IPS-15b (cell line): ENCODE results near the gene ESYT2.

ENCODE experiments used
- H3K27me3 ChIP-seq: one replicate; pipeline ENCODE4 v1.6.1; 2013; ENCODE audit warnings: low read length; ENCODE audit not compliant: control insufficient read depth, insufficient read depth
- H3K36me3 ChIP-seq: one replicate; pipeline ENCODE4 v1.6.1; 2013; ENCODE audit warnings: low read length; ENCODE audit not compliant: control insufficient read depth, insufficient read depth
- H3K4me1 ChIP-seq: one replicate; pipeline ENCODE4 v1.6.1; 2013; ENCODE audit warnings: mild to moderate bottlenecking, low read length; ENCODE audit not compliant: control insufficient read depth, insufficient read depth
- H3K4me3 ChIP-seq: one replicate; pipeline ENCODE4 v1.5.1; 2013; ENCODE audit warnings: low read depth, low read length
- H3K9ac ChIP-seq: one replicate; pipeline ENCODE4 v1.6.1; 2013; ENCODE audit warnings: low read depth, mild to moderate bottlenecking, low read length
- H3K9me3 ChIP-seq: one replicate; pipeline ENCODE4 v1.6.1; 2013; ENCODE audit warnings: mild to moderate bottlenecking, low read length; ENCODE audit not compliant: control insufficient read depth, insufficient read depth

Gene ESYT2

DNA sequence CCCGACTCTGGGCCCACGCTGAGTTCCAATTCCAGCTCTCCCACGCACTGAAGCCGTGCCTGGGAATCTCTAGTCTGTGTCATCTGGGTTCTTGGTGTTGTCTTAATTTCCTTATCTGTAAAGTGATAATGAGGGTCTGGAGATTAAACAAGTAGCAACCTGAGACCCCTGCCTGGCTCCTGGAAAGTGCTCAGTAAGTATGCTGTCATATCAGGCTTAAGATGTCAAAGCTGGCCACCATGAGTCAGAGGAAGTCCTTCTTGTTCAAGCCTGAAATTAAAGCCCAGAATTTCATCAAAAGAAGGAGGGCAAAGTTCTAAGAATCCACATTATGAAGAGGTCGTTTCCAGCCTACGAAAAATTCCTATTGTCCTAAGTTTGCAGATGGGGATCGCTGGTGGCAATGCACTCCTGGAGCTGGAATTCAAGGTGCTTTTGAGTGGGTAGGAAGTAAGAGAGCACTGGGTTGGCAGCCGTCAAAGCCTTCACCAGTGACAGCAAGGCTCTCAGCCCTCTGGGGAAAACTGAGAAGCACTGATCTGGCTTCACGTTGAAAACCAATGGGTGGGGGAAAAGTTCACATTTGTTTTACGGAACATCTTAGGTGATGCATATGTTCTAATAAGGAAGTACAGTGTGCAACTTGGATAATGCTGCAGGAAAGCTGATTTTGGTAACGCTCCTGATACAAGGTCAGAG lies 74.4 kb downstream of the ESYT2 start:
- Histone ChIP-seq H3K9ac (no peak overlapping the region), H3K36me3 (peaks cover 5% of the 10 kb centered on the region), H3K9me3 (no peaks in the 10 kb centered on the region), H3K4me3 (no peak overlapping the region), H3K4me1 (no peaks in the 10 kb centered on the region), H3K27me3 (no peaks in the 10 kb centered on the region)

DNA sequence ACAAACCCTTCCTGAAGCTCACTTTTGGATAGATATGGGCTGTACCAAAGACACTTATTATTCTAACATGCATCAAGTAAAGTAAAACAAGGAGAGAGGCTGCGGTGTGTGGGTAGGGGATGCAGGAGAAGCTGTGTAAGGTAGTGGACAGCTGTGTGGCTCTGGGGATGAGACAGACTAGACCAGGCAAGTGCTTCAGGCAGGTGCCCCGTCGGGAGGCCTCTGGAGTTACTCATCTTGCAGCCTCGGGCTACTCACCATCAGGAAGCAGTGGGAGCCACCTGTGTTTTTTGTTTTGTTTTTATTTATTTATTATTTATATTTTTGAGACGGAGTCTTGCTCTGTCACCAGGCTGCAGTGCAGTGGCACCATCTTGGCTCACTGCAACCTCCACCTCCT lies 75.4 kb downstream of the ESYT2 start:
- H3K36me3 ChIP-seq = no peaks in the 10 kb centered on the region
- no peaks in the 10 kb centered on the region for H3K27me3 ChIP-seq
- H3K4me1 ChIP-seq = no peaks in the 10 kb centered on the region
- H3K9ac ChIP-seq = no peak overlapping the region
- H3K4me3 ChIP-seq = no peak overlapping the region
- H3K9me3 ChIP-seq = no peaks in the 10 kb centered on the region

DNA sequence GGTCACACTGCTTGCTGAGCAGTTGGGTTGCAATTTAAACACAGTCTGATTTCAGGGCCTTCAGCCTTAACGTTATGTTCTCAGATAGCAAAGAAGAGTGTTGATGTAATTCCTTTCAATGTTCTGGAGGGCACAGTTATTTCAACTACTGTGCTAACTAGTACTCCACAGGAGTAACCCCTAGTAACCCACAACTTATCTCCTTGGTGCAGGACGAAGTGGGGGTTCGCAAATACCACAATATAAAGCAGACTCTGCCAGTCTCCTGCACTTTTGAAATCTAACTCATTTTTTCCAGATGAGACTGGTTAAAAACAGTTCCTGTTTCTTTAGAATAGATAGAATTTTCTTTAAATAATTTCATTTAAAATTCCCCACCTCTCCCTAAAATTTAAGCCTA lies 77.6 kb downstream of the ESYT2 start:
- Histone ChIP-seq H3K4me3 (no peak overlapping the region), H3K9me3 (no peaks in the 10 kb centered on the region), H3K9ac (no peak overlapping the region), H3K36me3 (peaks cover 14% of the 10 kb centered on the region), H3K4me1 (no peaks in the 10 kb centered on the region), H3K27me3 (no peaks in the 10 kb centered on the region)

DNA sequence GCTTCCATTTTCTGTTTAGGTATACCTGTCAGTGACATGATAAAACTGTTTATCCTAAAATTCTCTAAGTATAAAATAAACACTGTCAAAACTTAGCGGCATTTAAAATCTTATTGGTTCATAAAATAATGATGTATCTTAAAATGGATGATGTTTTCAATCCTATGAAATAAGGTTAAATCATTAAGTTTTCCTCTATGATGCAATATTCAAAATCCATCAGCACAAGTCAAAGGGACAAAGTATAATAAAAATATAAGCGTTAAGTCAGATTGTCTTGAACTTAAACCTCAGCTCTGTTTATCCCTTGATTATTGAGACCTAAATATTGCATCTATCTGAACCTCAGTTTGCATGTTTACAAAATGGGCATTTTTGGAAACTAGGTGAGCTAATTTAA lies 78.1 kb downstream of the ESYT2 start:
- Histone ChIP-seq H3K36me3 (peaks cover 17% of the 10 kb centered on the region), H3K4me1 (no peaks in the 10 kb centered on the region), H3K9me3 (no peaks in the 10 kb centered on the region), H3K9ac (no peak overlapping the region), H3K4me3 (no peak overlapping the region), H3K27me3 (no peaks in the 10 kb centered on the region)

DNA sequence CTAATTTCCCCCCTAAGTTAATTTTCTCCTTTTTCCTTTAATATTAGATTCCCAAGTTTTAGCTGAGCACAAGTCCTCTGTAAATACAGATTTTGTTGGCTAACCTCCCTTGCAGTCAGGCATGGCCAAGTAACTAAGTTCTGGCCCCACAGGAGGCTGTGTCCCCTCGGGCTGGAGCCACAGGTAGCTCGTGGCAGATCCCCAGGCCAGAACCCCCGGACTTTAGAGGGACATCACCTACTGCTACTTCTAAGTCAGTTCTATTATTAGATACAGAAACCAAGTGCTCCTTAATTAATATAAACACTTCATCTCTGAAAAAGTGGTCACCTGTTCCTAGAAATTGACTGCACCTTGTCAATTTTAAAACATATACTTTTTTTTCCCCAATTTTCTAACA lies 78.6 kb downstream of the ESYT2 start:
- H3K9me3 ChIP-seq = no peaks in the 10 kb centered on the region
- peaks cover 20% of the 10 kb centered on the region for H3K36me3 ChIP-seq
- H3K4me3 ChIP-seq = no peak overlapping the region
- H3K27me3 ChIP-seq = no peaks in the 10 kb centered on the region
- no peaks in the 10 kb centered on the region for H3K4me1 ChIP-seq
- no peak overlapping the region for H3K9ac ChIP-seq

DNA sequence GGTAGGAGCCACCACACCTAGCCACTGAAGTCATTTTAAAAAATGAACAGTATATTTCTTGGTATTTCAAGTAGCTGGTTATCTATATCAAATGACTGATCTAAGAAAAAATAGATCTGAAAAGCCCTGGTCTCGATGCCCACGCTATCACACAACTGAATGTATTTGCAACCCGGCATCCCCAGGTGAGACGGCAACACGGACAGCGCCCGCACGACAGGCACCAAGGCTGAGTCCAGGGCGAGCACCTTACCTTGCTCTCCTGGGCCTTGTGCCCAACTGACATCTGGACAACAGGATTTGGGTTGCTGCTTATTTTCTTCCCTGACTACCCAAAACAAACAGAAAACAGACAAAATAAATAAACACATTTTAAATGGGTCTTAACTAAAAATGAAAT lies 79.9 kb downstream of the ESYT2 start:
- H3K36me3 ChIP-seq = peaks cover 20% of the 10 kb centered on the region
- no peaks in the 10 kb centered on the region for H3K4me1 ChIP-seq

DNA sequence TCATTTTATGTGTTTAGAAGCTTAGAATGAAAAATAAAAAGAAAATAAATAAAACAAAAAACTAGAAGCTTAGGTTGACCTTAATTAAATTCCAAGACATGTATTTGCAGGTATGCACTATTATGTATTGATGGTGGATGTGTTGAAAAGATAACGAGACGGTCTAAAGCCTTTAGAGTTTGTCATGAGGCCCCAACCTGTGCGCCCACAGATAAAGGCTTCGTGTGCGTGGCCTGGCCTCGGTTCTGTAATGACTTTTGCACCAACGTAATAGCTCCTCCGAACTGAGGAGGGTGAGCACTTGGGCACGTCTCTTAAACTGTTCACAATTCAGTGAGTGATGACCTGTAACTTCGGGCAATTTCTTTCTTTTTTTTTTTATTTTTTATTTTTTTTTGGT lies 81.0 kb downstream of the ESYT2 start:
- Histone ChIP-seq H3K27me3 (no peaks in the 10 kb centered on the region), H3K36me3 (peaks cover 20% of the 10 kb centered on the region), H3K9ac (no peak overlapping the region), H3K4me1 (no peaks in the 10 kb centered on the region), H3K4me3 (no peak overlapping the region), H3K9me3 (no peaks in the 10 kb centered on the region)

More for the DNA sequence above, 79.9 kb downstream of the ESYT2 start:
- Histone ChIP-seq H3K27me3 (no peaks in the 10 kb centered on the region), H3K4me3 (no peak overlapping the region), H3K9me3 (no peaks in the 10 kb centered on the region), H3K9ac (no peak overlapping the region)

DNA sequence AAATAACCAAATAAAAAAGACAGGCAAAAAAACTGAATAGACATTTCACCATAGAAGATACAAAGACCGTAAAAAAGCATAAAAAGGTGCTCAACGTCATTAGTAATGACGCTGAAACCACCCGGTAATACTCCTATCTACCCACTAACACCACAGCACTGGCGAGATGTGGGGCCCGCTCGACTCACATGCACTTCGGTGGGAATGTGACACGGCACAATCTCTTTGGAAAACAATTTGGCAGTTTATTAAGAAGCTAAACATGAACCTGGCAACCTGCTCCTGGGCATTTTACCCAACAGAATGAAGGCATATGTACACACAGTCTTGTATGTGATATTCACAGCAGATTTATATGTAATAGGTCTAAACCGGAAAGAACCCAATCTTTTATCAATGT lies 81.9 kb downstream of the ESYT2 start:
- H3K9me3 ChIP-seq = no peaks in the 10 kb centered on the region
- no peaks in the 10 kb centered on the region for H3K4me1 ChIP-seq
- H3K9ac ChIP-seq = no peak overlapping the region
- H3K27me3 ChIP-seq = no peaks in the 10 kb centered on the region
- H3K36me3 ChIP-seq = peaks cover 23% of the 10 kb centered on the region
- no peak overlapping the region for H3K4me3 ChIP-seq

DNA sequence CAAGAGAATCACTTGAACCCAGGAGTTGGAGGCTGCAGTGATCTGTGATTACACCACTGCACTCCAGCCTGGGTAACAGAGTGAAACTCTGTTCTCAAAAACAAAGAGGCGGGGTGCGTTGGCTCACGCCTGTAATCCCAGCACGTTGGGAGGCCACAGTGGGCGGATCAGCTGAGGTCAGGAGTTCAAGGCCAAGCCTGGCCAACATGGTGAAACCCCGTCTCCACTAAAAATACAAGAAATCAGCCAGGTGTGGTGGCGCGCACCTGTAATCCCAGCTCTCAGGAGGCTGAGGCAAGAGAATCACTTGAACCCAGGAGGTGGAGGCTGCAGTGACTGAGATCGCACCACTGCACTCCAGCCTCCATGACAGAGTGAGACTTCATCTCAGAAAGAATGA lies 82.4 kb downstream of the ESYT2 start:
- Histone ChIP-seq H3K9me3 (no peaks in the 10 kb centered on the region), H3K36me3 (peaks cover 26% of the 10 kb centered on the region), H3K9ac (no peak overlapping the region), H3K4me3 (no peak overlapping the region), H3K27me3 (no peaks in the 10 kb centered on the region), H3K4me1 (no peaks in the 10 kb centered on the region)

DNA sequence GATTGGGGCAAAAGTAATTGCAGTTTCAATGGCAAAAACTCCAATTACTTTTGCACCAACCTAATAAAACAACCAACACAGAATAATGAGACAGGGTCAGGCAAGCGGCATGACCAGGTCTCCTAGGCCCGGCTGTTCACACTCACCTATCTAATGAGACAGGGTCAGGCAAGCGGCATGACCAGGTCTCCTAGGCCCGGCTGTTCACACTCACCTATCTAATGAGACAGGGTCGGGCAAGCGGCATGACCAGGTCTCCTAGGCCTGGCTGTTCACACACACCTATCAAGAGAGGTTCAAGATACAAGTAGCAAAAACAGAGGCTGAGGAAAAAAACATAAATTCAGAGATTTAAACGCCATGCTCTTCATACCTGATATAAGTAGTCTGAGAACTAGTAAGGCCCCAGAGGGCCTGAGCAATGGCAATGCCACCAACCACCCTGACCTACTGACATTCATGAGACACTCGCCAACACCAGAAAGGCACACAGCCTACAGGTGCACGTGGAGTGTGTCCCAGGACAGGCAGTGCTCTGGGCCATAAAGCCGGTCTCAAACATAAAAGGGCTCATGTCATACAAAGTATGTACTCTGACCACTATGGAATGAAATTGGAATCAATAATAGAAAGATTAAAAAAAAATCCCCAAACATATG lies 84.1 kb downstream of the ESYT2 start:
- Histone ChIP-seq H3K27me3 (no peaks in the 10 kb centered on the region), H3K4me1 (no peaks in the 10 kb centered on the region), H3K36me3 (peaks cover 42% of the 10 kb centered on the region), H3K9ac (no peak overlapping the region), H3K4me3 (no peak overlapping the region), H3K9me3 (no peaks in the 10 kb centered on the region)

DNA sequence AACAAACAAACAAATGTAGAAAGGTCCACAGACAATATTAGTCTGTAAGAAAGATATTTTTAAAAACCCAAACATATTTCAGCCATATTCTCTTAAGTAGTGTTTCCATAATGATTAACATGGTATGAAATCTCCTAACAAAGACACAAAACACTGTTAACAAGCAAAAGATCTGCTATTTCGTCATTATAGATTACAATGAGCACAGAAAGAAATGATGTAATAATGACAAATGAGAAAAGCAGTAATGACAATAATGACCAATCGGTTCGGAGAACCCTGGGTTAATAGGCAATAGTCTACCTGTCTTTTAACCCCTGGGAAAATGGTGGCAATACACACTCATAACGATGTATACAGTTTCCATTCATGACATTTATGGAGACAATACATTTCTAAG lies 85.2 kb downstream of the ESYT2 start:
- H3K27me3 ChIP-seq = no peaks in the 10 kb centered on the region
- H3K9ac ChIP-seq = no peak overlapping the region
- H3K4me1 ChIP-seq = no peaks in the 10 kb centered on the region
- H3K4me3 ChIP-seq = no peak overlapping the region
- no peaks in the 10 kb centered on the region for H3K9me3 ChIP-seq
- H3K36me3 ChIP-seq = peaks cover 50% of the 10 kb centered on the region

DNA sequence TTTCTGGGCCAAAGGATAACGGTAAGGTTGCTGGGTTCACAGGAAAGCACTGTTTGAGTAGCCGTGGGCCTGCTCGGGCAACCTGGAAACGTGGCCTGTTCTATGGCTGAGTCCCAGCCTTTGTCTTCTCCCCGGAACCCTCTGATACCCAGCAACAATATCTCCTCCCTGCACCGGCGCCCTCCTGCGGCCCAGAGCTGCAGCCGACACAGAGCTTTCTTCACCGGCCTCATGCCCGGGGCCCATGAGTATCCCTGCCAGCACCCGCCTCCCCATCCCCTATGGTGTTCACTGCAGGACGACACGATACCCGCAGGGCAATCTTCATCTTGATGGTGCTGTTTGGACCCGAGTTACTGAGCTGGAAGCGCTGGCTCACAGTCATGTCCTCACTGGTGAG lies 86.1 kb downstream of the ESYT2 start:
- no peak overlapping the region for H3K4me3 ChIP-seq
- H3K9ac ChIP-seq = no peak overlapping the region
- no peaks in the 10 kb centered on the region for H3K27me3 ChIP-seq
- H3K9me3 ChIP-seq = no peaks in the 10 kb centered on the region
- H3K36me3 ChIP-seq = peaks cover 53% of the 10 kb centered on the region
- no peaks in the 10 kb centered on the region for H3K4me1 ChIP-seq
